ENCODE measurements around the gene PPP1R16B.

Gene PPP1R16B

DNA sequence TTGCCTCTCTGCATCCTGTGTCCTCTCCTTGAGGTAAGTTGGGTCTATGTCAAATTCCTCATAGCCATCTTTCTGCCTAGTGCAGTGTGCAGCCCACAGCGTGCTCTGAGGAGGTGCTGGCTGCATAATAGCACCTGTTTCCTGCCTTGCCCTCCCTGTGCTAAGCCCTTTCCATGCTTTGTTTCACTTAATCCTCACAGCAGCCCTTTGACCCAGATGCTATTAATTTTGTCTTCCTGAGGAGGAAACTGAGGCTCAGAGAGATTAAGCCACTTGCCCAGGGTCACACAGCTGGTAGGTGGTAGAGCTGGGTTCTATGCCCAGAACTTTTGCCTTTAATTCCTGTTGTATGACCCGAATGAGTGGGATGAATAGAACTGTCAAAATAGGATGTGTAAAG is 134.2 kb downstream of the PPP1R16B start:
- TF ChIP-seq POLR2AphosphoS5 (IDR thresholded peaks at IDR 0.05; ENCODE audit: low read depth, low read length) (no peak), FOXP2 (optimal IDR thresholded peaks at IDR 0.05; ENCODE audit: borderline replicate concordance, extremely low read depth, extremely low read length, insufficient read depth) (no peak), SIN3A (IDR thresholded peaks at IDR 0.05; ENCODE audit: borderline replicate concordance, insufficient read depth, low read length) (no peak), TAF1 (IDR thresholded peaks at IDR 0.05; ENCODE audit: borderline replicate concordance, insufficient read depth, low read length) (no peak)
- TF ChIP-seq, protein P1, sequence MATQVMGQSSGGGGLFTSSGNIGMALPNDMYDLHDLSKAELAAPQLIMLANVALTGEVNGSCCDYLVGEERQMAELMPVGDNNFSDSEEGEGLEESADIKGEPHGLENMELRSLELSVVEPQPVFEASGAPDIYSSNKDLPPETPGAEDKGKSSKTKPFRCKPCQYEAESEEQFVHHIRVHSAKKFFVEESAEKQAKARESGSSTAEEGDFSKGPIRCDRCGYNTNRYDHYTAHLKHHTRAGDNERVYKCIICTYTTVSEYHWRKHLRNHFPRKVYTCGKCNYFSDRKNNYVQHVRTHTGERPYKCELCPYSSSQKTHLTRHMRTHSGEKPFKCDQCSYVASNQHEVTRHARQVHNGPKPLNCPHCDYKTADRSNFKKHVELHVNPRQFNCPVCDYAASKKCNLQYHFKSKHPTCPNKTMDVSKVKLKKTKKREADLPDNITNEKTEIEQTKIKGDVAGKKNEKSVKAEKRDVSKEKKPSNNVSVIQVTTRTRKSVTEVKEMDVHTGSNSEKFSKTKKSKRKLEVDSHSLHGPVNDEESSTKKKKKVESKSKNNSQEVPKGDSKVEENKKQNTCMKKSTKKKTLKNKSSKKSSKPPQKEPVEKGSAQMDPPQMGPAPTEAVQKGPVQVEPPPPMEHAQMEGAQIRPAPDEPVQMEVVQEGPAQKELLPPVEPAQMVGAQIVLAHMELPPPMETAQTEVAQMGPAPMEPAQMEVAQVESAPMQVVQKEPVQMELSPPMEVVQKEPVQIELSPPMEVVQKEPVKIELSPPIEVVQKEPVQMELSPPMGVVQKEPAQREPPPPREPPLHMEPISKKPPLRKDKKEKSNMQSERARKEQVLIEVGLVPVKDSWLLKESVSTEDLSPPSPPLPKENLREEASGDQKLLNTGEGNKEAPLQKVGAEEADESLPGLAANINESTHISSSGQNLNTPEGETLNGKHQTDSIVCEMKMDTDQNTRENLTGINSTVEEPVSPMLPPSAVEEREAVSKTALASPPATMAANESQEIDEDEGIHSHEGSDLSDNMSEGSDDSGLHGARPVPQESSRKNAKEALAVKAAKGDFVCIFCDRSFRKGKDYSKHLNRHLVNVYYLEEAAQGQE (IDR thresholded peaks at IDR 0.05; ENCODE audit: insufficient read depth in 1 of 2, low read depth in 2 of 2, low read length in 2 of 2): no peak

DNA sequence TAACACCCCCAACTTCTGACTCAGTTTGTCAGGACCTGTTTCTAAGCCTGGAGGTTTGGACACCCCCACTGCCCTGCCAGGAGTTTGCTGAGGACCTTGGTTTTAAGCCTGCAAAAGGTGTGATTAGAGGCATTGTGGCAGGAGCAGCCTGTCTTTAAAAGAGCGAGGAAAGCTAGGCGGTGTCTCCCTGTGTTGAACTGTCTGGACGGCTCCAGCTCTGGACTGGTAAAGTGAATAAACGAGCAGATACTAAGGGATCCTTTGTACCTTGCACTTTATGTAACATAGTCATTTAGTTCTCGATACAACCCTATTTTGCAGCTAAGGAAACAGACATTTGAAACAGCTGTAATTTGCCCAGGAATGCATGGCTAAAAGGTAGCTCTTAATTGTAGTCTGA is 135.1 kb downstream of the PPP1R16B start:
- TF ChIP-seq POLR2AphosphoS5 (IDR thresholded peaks at IDR 0.05; ENCODE audit: low read depth, low read length) (no peak), FOXP2 (optimal IDR thresholded peaks at IDR 0.05; ENCODE audit: borderline replicate concordance, extremely low read depth, extremely low read length, insufficient read depth) (no peak)
- TF ChIP-seq, protein P1 (IDR thresholded peaks at IDR 0.05; ENCODE audit: insufficient read depth in 1 of 2, low read depth in 2 of 2, low read length in 2 of 2): no peak

DNA sequence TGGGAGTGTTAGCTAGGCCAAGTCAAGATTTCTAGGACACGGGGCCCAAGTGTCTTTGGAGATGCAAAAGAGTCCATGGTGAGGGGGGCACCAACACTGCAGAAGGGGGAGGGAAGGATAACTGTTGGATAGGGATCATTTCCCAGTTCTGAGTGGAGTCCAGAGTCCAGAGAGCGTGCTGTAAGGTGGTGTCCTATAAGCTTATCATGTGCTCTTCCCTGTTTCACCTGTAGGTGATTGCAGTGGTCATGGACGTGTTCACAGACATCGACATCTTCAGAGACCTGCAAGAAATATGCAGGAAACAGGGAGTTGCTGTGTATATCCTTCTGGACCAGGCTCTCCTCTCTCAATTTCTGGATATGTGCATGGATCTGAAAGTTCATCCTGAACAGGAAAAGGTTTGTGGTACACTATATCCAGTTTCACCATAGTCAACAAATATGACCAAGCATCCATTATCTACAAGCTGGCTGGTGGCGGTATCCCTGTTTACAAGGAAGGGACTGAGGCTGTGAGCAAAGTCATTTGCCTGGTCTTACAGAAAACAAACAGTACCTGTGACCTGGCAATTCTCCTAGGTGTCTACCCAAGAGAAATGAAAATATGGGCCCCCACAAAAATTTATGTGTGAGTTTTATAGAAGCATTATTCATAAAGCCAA is 136.4 kb downstream of the PPP1R16B start:
- no peak for TF ChIP-seq FOXP2 (optimal IDR thresholded peaks at IDR 0.05; ENCODE audit: borderline replicate concordance, extremely low read depth, extremely low read length, insufficient read depth)
- no peak for TF ChIP-seq POLR2AphosphoS5 (IDR thresholded peaks at IDR 0.05; ENCODE audit: low read depth, low read length)
- TF ChIP-seq TAF1 (IDR thresholded peaks at IDR 0.05; ENCODE audit: borderline replicate concordance, insufficient read depth, low read length): no peak
- TF ChIP-seq SIN3A (IDR thresholded peaks at IDR 0.05; ENCODE audit: borderline replicate concordance, insufficient read depth, low read length): no peak
- TF ChIP-seq, protein P1 (IDR thresholded peaks at IDR 0.05; ENCODE audit: insufficient read depth in 1 of 2, low read depth in 2 of 2, low read length in 2 of 2): no peak

DNA sequence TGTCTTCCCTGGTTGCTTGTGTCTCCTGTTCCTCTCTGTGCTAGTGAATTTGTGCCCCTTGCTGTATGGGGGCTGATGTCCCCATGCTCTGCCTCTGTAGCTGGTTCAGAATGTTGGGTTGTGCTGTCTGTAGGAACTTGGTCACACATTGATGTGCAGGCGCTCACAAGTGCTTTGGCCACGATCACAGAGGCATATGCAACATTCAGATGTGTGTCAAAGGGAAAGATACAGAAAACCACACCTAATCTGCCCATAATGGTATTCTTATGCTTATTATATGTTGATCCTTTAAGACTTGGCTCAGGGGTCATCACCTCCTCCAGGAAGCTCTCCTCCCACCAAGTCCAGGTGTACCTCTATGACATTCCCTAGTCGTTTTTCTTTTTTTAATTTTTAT is 139.5 kb downstream of the PPP1R16B start:
- no peak for TF ChIP-seq FOXP2 (optimal IDR thresholded peaks at IDR 0.05; ENCODE audit: borderline replicate concordance, extremely low read depth, extremely low read length, insufficient read depth)
- no peak for TF ChIP-seq TAF1 (IDR thresholded peaks at IDR 0.05; ENCODE audit: borderline replicate concordance, insufficient read depth, low read length)
- TF ChIP-seq SIN3A (IDR thresholded peaks at IDR 0.05; ENCODE audit: borderline replicate concordance, insufficient read depth, low read length): no peak
- no peak for TF ChIP-seq POLR2AphosphoS5 (IDR thresholded peaks at IDR 0.05; ENCODE audit: low read depth, low read length)

DNA sequence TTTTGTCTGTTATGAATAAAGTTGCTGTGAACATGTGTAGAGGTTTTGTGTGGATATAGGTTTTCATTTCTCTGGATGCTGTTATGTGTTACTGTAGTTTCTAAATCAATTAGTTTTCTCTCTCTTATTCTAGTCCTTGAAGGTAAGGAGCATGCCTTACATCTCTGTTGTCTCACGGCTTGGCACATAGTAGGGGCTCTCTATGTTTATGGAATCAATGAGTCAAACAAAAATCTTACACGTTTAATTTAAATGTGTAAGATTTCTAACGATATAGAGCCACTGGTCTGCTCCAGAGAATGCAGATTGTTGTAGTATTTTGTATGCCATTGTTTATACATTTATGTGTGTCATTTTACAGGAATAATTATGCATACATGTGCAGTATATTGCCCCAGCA is 141.3 kb downstream of the PPP1R16B start:
- no peak for TF ChIP-seq SIN3A (IDR thresholded peaks at IDR 0.05; ENCODE audit: borderline replicate concordance, insufficient read depth, low read length)
- no peak for TF ChIP-seq FOXP2 (optimal IDR thresholded peaks at IDR 0.05; ENCODE audit: borderline replicate concordance, extremely low read depth, extremely low read length, insufficient read depth)
- no peak for TF ChIP-seq TAF1 (IDR thresholded peaks at IDR 0.05; ENCODE audit: borderline replicate concordance, insufficient read depth, low read length)
- TF ChIP-seq POLR2AphosphoS5 (IDR thresholded peaks at IDR 0.05; ENCODE audit: low read depth, low read length): no peak
- TF ChIP-seq, protein P1 (IDR thresholded peaks at IDR 0.05; ENCODE audit: insufficient read depth in 1 of 2, low read depth in 2 of 2, low read length in 2 of 2): no peak
